CD14-positive monocyte (primary cell): ENCODE measurements around the gene VRK3. TPM values are rescaled to one million over a fixed set of nuclear protein-coding genes. Genes with fewer than 3 reads are reported as not detected.

ENCODE experiments used
- DNase-seq, 3 donors: peaks; one replicate each; pipeline ENCODE4 v3.0.0-alpha.2; 2011 to 2022
- H2AFZ ChIP-seq: 2 replicates; pipeline ENCODE4 v1.6.0; 2012; ENCODE audit warnings: mild to moderate bottlenecking, low read depth, low read length, inconsistent platforms; ENCODE audit not compliant: insufficient read depth, poor library complexity, severe bottlenecking
- H3K27ac ChIP-seq, 2 donors: 1 replicate in 1 of 2; 2 replicates in 1 of 2; pipeline ENCODE4 v1.5.1; 2012 to 2013; ENCODE audit warnings: low read length in 2 of 2, control low read depth in 1 of 2, inconsistent platforms in 1 of 2, low read depth in 1 of 2, mild to moderate bottlenecking in 1 of 2
- H3K27me3 ChIP-seq, 2 donors: one replicate each; pipeline versions ENCODE4 v1.6.0 to v1.6.1; 2011 to 2013; ENCODE audit warnings: low read length in 2 of 2; ENCODE audit not compliant: control insufficient read depth in 2 of 2, insufficient read depth in 2 of 2
- H3K36me3 ChIP-seq, 2 donors: replicated peaks in 1 of 2; 1 replicate in 1 of 2; 2 replicates in 1 of 2; pipeline versions ENCODE4 v1.5.1 to v1.6.1; 2012 to 2013; ENCODE audit warnings: low read length in 2 of 2, control low read depth in 1 of 2, inconsistent platforms in 1 of 2, mild to moderate bottlenecking in 1 of 2; ENCODE audit not compliant: insufficient read depth in 2 of 2, control insufficient read depth in 1 of 2
- H3K4me1 ChIP-seq, 2 donors: 1 replicate in 1 of 2; 2 replicates in 1 of 2; pipeline versions ENCODE4 v1.5.1 to v1.6.1; 2012 to 2013; ENCODE audit warnings: low read length in 2 of 2, control low read depth in 1 of 2, inconsistent platforms in 1 of 2, mild to moderate bottlenecking in 1 of 2, moderate library complexity in 1 of 2; ENCODE audit not compliant: insufficient read depth in 2 of 2, control insufficient read depth in 1 of 2
- H3K4me2 ChIP-seq: replicated peaks from 2 replicates; pipeline ENCODE3; 2012; ENCODE audit warnings: low read length, moderate library complexity, mild to moderate bottlenecking; ENCODE audit not compliant: poor library complexity, severe bottlenecking; ENCODE audit errors: extremely low read depth
- H3K4me3 ChIP-seq, 3 experiments: fragments of 200-600 bp in 1 of 3; sonication (generic) in 1 of 3; replicated peaks in 1 of 3; 1 replicate in 2 of 3; 2 replicates in 1 of 3; pipeline ENCODE4 v1.5.1; 2011 to 2013; ENCODE audit warnings: low read length in 3 of 3, mild to moderate bottlenecking in 3 of 3, control low read depth in 2 of 3, low read depth in 2 of 3, inconsistent platforms in 1 of 3, moderate library complexity in 1 of 3
- H3K79me2 ChIP-seq: 2 replicates; pipeline ENCODE4 v1.6.0; 2012; ENCODE audit warnings: mild to moderate bottlenecking, control low read depth, inconsistent platforms, low read length, moderate library complexity; ENCODE audit not compliant: insufficient read depth
- H3K9ac ChIP-seq: 2 replicates; pipeline ENCODE4 v1.6.0; 2017; ENCODE audit warnings: low read length, mild to moderate bottlenecking; ENCODE audit not compliant: insufficient read depth, poor library complexity, severe bottlenecking
- H3K9me3 ChIP-seq, 2 donors: replicated peaks in 1 of 2; 1 replicate in 1 of 2; 2 replicates in 1 of 2; pipeline versions ENCODE4 v1.5.1 to v1.6.1; 2012 to 2013; ENCODE audit warnings: low read length in 2 of 2, control low read depth in 1 of 2; ENCODE audit not compliant: control insufficient read depth in 1 of 2, insufficient read depth in 1 of 2
- H4K20me1 ChIP-seq: 2 replicates; pipeline ENCODE4 v1.6.0; 2012; ENCODE audit warnings: mild to moderate bottlenecking, low read length, control low read depth, moderate library complexity; ENCODE audit not compliant: insufficient read depth
- H3K27ac Mint-ChIP-seq, 7 donors: one replicate each; pipeline ENCODE4 v1.8.0; 2020; ENCODE audit warnings: mild to moderate bottlenecking in 7 of 7, mixed read lengths in 7 of 7, moderate library complexity in 6 of 7, inconsistent platforms in 2 of 7
- H3K27me3 Mint-ChIP-seq, 3 donors: one replicate each; pipeline ENCODE4 v1.8.0; 2021 to 2022; ENCODE audit warnings: low read depth in 3 of 3, mild to moderate bottlenecking in 3 of 3, mixed read lengths in 3 of 3, moderate library complexity in 3 of 3, inconsistent platforms in 1 of 3
- H3K36me3 Mint-ChIP-seq, 2 donors: one replicate each; pipeline ENCODE4 v1.8.0; 2020; ENCODE audit warnings: mixed read lengths in 2 of 2, inconsistent platforms in 1 of 2, mild to moderate bottlenecking in 1 of 2
- H3K4me1 Mint-ChIP-seq: one replicate; pipeline ENCODE4 v1.8.0; 2020; ENCODE audit warnings: mild to moderate bottlenecking, mixed read lengths
- H3K4me3 Mint-ChIP-seq, 2 donors: one replicate each; pipeline ENCODE4 v1.8.0; 2020; ENCODE audit warnings: mild to moderate bottlenecking in 2 of 2, mixed read lengths in 2 of 2, moderate library complexity in 1 of 2
- H3K9me3 Mint-ChIP-seq, 7 donors: one replicate each; pipeline ENCODE4 v1.8.0; 2020 to 2022; ENCODE audit warnings: mixed read lengths in 7 of 7, mild to moderate bottlenecking in 6 of 7, moderate library complexity in 6 of 7, inconsistent platforms in 2 of 7
- WGBS: methylation state at CpG from one replicate; pipeline ENCODE4 v1.1.5; 2013; ENCODE audit warnings: missing lambda C conversion rate; ENCODE audit not compliant: insufficient coverage; 5-methylcytosine and 5-hydroxymethylcytosine counted together
- intact Hi-C, 2 donors: fragments of 100-400 bp; cut with micrococcal nuclease; formaldehyde crosslinking; loops; one replicate each; pipeline versions ENCODE4 v1.15.0 to v1.15.1; 2023
- polyA plus RNA-seq, 3 donors: library from polyadenylated mRNA; depleted of rRNA in 1 of 3; unstranded in 2 of 3; stranded (reverse) in 1 of 3; fragments of 300-500 nt in 2 of 3; fragments of >200 nt in 1 of 3; fragmentation: Illumina TruSeq in 2 of 3; gene quantifications; 1 replicate in 2 of 3; 2 replicates in 1 of 3; pipeline ENCODE4 v1.2.3, GENCODE V29; 2012 to 2021
- TF ChIP-seq, protein P1 (sequence below): fragments of 200-600 bp; IDR thresholded peaks from one replicate; pipeline ENCODE4 v1.8.0; 2022; ENCODE audit warnings: antibody characterized with exemption, mild to moderate bottlenecking

VRK3 gene
- polyA plus RNA-seq, 3 donors: 42.8 to 47.3 (median 46.8) TPM

DNA sequence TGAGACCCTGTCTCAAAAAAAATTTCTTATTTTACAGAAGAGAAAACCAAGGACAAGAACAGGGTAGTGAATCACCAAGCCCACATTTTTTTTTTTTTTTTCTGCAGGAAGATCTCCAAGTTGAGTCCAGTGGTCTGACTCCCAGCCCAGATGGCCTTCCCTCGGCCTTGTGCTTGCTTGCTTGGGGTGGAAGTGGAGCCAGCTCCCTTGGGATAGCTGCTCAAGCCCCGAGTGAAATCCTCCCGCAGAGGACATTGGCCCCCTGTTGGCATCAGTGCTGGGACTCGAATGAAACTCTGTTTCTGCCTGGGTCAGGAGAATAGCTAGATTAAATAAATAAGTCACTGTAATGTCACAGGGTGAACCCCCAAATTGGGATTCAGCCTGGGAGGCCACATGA is 86.5 kb downstream of the VRK3 start:
- H3K4me3 Mint-ChIP-seq: no peak overlapping the region
- H3K27ac ChIP-seq: no peak overlapping the region
- no peak overlapping the region for H3K9ac ChIP-seq
- H3K27ac Mint-ChIP-seq: no peak overlapping the region
- H3K9me3 ChIP-seq: no peaks in the 10 kb centered on the region
- H2AFZ ChIP-seq: no peak overlapping the region
- peaks cover 0 to under 1% (median 0%) of the 10 kb centered on the region in 7 donors for H3K9me3 Mint-ChIP-seq
- H3K27me3 ChIP-seq: no peaks in the 10 kb centered on the region
- H3K27me3 Mint-ChIP-seq: peaks cover 5 to 23% (median 7%) of the 10 kb centered on the region in 3 donors
- no peaks in the 10 kb centered on the region for H3K36me3 ChIP-seq
- H4K20me1 ChIP-seq: peaks cover under 1% of the 10 kb centered on the region
- H3K4me2 ChIP-seq: no peak overlapping the region
- peaks cover 0 to under 1% of the 10 kb centered on the region in 2 donors for H3K36me3 Mint-ChIP-seq
- no peaks in the 10 kb centered on the region for H3K79me2 ChIP-seq
- TF ChIP-seq, protein P1, sequence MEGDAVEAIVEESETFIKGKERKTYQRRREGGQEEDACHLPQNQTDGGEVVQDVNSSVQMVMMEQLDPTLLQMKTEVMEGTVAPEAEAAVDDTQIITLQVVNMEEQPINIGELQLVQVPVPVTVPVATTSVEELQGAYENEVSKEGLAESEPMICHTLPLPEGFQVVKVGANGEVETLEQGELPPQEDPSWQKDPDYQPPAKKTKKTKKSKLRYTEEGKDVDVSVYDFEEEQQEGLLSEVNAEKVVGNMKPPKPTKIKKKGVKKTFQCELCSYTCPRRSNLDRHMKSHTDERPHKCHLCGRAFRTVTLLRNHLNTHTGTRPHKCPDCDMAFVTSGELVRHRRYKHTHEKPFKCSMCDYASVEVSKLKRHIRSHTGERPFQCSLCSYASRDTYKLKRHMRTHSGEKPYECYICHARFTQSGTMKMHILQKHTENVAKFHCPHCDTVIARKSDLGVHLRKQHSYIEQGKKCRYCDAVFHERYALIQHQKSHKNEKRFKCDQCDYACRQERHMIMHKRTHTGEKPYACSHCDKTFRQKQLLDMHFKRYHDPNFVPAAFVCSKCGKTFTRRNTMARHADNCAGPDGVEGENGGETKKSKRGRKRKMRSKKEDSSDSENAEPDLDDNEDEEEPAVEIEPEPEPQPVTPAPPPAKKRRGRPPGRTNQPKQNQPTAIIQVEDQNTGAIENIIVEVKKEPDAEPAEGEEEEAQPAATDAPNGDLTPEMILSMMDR: no peak
- intact Hi-C loops: no loop called here
- peaks cover 19% of the 10 kb centered on the region for H3K4me1 Mint-ChIP-seq
- H3K4me3 ChIP-seq: no peak overlapping the region
- DNase-seq: no peak
- peaks cover 14 to 16% of the 10 kb centered on the region in 2 donors for H3K4me1 ChIP-seq
- WGBS: 98% methylated on average over 4 of the region's 4 CpGs

- Histone ChIP-seq H3K4me3 (peak overlapping the region in 1 of 3 experiments; percentile 52), H3K4me2 (peak overlapping the region; percentile 49), H3K36me3 (peaks cover 0 to 4% of the 10 kb centered on the region in 2 donors), H3K79me2 (no peaks in the 10 kb centered on the region), H2AFZ (peak overlapping the region; percentile 41), H3K27me3 (no peaks in the 10 kb centered on the region), H4K20me1 (peaks cover 8% of the 10 kb centered on the region), H3K9me3 (no peaks in the 10 kb centered on the region), H3K4me1 (peaks cover 14 to 16% of the 10 kb centered on the region in 2 donors), H3K27ac (no peak overlapping the region), H3K9ac (no peak overlapping the region)
- peaks cover 0 to 4% (median 0%) of the 10 kb centered on the region in 7 donors for H3K9me3 Mint-ChIP-seq
- H3K4me1 Mint-ChIP-seq: peaks cover 21% of the 10 kb centered on the region
- peaks cover 6 to 8% of the 10 kb centered on the region in 2 donors for H3K36me3 Mint-ChIP-seq
- WGBS: 28% methylated on average over 32 of the region's 35 CpGs
- TF ChIP-seq, protein P1: peak; percentile 99
- H3K27me3 Mint-ChIP-seq: peaks cover 5 to 20% (median 7%) of the 10 kb centered on the region in 3 donors
- H3K4me3 Mint-ChIP-seq: peak overlapping the region in 1 of 2 donors; percentile 4
- H3K27ac Mint-ChIP-seq: no peak overlapping the region
- DNase-seq: peak; percentile 69 to 77 (median 76)
- intact Hi-C loops: loop anchor here (1.0 kb wide), 1 partner anchor 45 kb away; no protein-coding TSS in a partner anchor
These were observed 87.3 kb downstream of the VRK3 start for GRCh38 chr19:49937750-49938381.
